Measurements from ENCODE around the gene EWSR1. TPM values are rescaled to one million over a fixed set of nuclear protein-coding genes. Genes with fewer than 3 reads are reported as not detected.

EWSR1 gene
- total RNA-seq, 4 donors from 2014 or later: 183 to 203 (median 198) TPM

- no peak for TF ChIP-seq POLR2AphosphoS5 (IDR thresholded peaks at IDR 0.05)
- TF ChIP-seq, protein P1, sequence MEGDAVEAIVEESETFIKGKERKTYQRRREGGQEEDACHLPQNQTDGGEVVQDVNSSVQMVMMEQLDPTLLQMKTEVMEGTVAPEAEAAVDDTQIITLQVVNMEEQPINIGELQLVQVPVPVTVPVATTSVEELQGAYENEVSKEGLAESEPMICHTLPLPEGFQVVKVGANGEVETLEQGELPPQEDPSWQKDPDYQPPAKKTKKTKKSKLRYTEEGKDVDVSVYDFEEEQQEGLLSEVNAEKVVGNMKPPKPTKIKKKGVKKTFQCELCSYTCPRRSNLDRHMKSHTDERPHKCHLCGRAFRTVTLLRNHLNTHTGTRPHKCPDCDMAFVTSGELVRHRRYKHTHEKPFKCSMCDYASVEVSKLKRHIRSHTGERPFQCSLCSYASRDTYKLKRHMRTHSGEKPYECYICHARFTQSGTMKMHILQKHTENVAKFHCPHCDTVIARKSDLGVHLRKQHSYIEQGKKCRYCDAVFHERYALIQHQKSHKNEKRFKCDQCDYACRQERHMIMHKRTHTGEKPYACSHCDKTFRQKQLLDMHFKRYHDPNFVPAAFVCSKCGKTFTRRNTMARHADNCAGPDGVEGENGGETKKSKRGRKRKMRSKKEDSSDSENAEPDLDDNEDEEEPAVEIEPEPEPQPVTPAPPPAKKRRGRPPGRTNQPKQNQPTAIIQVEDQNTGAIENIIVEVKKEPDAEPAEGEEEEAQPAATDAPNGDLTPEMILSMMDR (IDR thresholded peaks at IDR 0.05): no peak
- TF ChIP-seq EP300 (IDR thresholded peaks at IDR 0.05): no peak
- TF ChIP-seq POLR2A (IDR thresholded peaks at IDR 0.05; ENCODE audit: low read depth): no peak
- Histone ChIP-seq H3K27me3 (no peaks in the 10 kb centered on the region), H3K9me3 (no peaks in the 10 kb centered on the region), H3K4me1 (peaks cover 4 to 22% (median 10%) of the 10 kb centered on the region in 4 donors), H3K36me3 (peaks cover 26 to 77% (median 75%) of the 10 kb centered on the region in 4 donors), H3K4me3 (no peak overlapping the region), H3K27ac (replicated peaks in 1 of 4) (no peak overlapping the region)
- WGBS: 83% methylated on average over 29 of the region's 34 CpGs
- DNase-seq (ENCODE audit: extremely low spot score): no peak
- intact Hi-C loops (cut with DNase I): no loop called here
Observed at GRCh38 chr22:29328566-29329500, 60.8 kb downstream of the EWSR1 start.

DNA sequence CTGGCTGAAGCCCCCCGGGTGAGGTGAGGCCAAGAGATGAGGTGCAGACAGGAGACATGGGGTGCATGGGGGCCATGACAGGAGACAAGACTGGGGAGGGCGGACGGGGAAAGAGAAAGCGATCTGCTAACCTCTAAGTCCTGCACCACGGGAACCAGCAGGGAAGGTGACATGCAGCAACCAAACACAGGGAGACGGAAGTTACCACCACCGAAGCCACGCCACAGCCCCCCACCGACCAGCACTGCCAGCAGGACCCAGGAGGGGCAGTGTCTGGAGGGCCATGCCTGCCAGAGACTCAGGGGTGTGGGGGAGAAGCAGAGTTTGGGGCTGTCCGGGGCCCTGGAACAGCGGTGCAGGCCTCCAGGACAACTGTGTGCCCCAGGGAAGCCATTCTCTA is 61.5 kb downstream of the EWSR1 start:
- Histone ChIP-seq H3K27ac (replicated peaks in 1 of 4) (no peak overlapping the region), H3K27me3 (no peaks in the 10 kb centered on the region), H3K36me3 (peaks cover 29 to 85% (median 83%) of the 10 kb centered on the region in 4 donors)

GRCh38 chr22:29330291-29330690 is 62.2 kb downstream of the EWSR1 start:
- intact Hi-C loops (cut with DNase I): no loop called here
- TF ChIP-seq EP300 (IDR thresholded peaks at IDR 0.05) (no peak), POLR2A (IDR thresholded peaks at IDR 0.05; ENCODE audit: low read depth) (no peak), POLR2AphosphoS5 (IDR thresholded peaks at IDR 0.05) (no peak)
- TF ChIP-seq, protein P1 (IDR thresholded peaks at IDR 0.05): no peak
- H3K9me3 ChIP-seq: no peaks in the 10 kb centered on the region

More for the DNA sequence above, 61.5 kb downstream of the EWSR1 start:
- intact Hi-C loops (cut with DNase I): no loop called here
- DNase-seq (ENCODE audit: extremely low spot score): no peak
- TF ChIP-seq, protein P1 (IDR thresholded peaks at IDR 0.05): no peak
- no peak for TF ChIP-seq EP300 (IDR thresholded peaks at IDR 0.05)
- TF ChIP-seq POLR2AphosphoS5 (IDR thresholded peaks at IDR 0.05): no peak
- no peak for TF ChIP-seq POLR2A (IDR thresholded peaks at IDR 0.05; ENCODE audit: low read depth)
- no peaks in the 10 kb centered on the region for H3K9me3 ChIP-seq
- WGBS: 90% methylated on average over 11 of the region's 11 CpGs
- peaks cover 4 to 22% (median 10%) of the 10 kb centered on the region in 4 donors for H3K4me1 ChIP-seq
- H3K4me3 ChIP-seq: no peak overlapping the region

DNA sequence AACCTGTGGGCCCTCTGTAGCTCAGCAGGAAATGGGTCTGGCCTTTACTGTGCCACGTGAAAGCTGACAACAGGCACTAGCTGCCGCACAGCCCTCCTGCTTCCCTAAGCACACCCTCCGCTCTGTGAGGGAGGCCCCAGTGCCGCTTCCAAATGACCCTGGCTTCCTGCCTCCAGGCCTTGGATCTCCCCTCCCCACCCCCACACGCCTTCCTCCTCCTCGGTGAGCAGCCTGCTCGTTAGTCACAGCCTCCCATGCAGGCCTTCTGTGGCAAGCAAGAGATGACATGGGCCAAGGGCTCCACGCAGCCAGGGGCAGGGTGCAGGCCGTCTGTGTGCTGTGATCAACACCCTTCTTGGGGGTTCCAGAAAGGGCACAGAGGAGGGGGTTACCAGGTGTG is 62.7 kb downstream of the EWSR1 start:
- no peak for DNase-seq (ENCODE audit: extremely low spot score)
- peaks cover 4 to 22% (median 10%) of the 10 kb centered on the region in 4 donors for H3K4me1 ChIP-seq
- no peak for TF ChIP-seq POLR2AphosphoS5 (IDR thresholded peaks at IDR 0.05)
- no peak for TF ChIP-seq POLR2A (IDR thresholded peaks at IDR 0.05; ENCODE audit: low read depth)
- TF ChIP-seq EP300 (IDR thresholded peaks at IDR 0.05): no peak
- TF ChIP-seq, protein P1 (IDR thresholded peaks at IDR 0.05): no peak
- no peaks in the 10 kb centered on the region for H3K9me3 ChIP-seq
- H3K4me3 ChIP-seq: no peak overlapping the region
- no peak overlapping the region for H3K27ac ChIP-seq (replicated peaks in 1 of 4)
- H3K27me3 ChIP-seq: no peaks in the 10 kb centered on the region
- WGBS: 65% methylated on average over 4 of the region's 9 CpGs
- intact Hi-C loops (cut with DNase I): no loop called here
- peaks cover 29 to 96% (median 94%) of the 10 kb centered on the region in 4 donors for H3K36me3 ChIP-seq

More at GRCh38 chr22:29330291-29330690, 62.2 kb downstream of the EWSR1 start:
- Histone ChIP-seq H3K27ac (replicated peaks in 1 of 4) (no peak overlapping the region), H3K4me3 (no peak overlapping the region), H3K27me3 (no peaks in the 10 kb centered on the region), H3K36me3 (peaks cover 29 to 92% (median 90%) of the 10 kb centered on the region in 4 donors), H3K4me1 (peaks cover 4 to 22% (median 10%) of the 10 kb centered on the region in 4 donors)
- WGBS: 84% methylated on average over 9 of the region's 19 CpGs
- no peak for DNase-seq (ENCODE audit: extremely low spot score)
